CD4-positive, alpha-beta T cell treated with Interleukin-6 for 4 hours (primary cell): Measurements from ENCODE around the gene BRMS1.
A peak's percentile ranks its signal among the peaks of the same experiment; 100 is the strongest.

ENCODE experiments used
- DNase-seq: peaks from one replicate; pipeline ENCODE4 v3.0.0-alpha.2; 2020; ENCODE audit warnings: mixed read lengths

Gene BRMS1

DNA sequence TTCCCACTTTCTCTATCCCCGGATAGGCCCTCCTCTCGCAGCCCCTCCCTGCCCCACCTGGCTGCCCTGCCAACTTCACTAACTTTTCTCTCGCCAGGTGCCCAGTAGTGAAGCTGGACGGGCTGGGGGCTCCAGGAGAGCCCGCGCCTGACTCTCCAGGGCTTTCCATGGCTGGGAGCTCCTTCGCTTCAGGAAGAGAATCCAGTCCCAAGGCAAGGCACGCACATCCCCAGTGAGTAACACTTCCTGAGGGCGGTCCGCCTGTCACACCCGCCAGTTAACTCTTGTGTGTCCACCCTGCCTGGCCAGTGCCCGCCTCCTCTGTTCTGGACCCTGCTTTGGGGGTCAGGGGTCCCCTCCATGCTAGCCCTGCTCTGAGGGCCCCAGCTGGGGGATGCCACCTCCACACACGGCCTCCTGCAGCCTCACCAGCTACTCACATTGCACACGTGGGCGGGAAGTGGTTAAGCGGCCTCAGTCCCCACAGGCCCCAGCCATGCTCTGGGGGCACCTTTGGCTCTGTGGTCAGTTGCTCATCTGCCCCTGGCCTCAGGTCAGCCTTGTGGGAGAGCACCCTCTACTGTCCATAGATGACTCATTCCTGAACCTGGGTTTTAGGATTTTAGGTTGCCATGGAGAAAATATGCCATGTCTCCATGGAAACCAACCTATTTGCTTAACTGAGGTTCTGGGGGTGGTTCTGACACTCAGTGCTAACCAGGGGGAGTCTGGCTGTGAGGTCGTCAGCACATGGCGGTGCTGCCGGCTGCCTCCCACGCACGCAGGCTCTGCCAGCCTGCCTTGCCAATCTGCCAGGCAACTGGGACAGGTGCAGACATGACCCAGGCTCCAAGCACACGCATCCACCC, 8.4 kb downstream of the BRMS1 start, which contains the start of gene RIN1:
Gene RIN1 (minus strand): TSS at position 201 of the 869 bp plus-strand sequence. CDS start 32 bp downstream, at position 169.
- peak; percentile 40 for DNase-seq

DNA sequence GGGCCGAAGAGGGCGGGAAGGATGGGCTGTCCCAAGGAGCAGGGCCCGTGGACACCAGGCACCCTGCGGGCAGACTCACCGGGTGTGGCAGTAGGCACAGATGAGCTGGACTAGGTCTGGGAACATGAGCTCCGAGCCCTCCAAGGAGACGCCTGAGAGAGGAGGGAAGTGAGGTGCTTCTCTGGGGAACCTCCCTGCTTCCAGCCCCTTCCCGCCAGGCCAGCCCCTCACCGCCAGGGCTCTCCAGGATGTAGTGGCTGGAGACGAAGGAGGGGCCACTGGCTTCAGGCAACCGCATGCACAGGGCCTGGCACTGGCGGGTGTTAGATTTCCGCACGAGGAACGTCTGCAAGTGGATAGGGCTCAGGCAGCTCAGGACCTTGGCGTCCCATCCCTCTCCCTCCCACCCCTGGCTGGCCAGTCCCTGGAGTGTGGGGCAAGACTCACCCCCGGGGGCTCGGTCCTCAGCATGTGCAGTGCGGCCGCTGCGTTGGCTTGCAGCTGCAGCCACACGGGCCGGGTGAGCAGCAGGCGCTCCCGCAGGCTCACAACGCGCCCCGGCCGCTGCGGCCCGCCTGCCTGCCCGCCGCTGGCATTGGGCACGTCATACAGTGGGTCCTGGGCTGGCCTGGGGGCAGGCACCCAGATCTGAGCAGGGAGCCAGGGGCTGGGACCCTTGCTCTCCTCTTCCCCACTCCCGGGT, 9.2 kb downstream of the BRMS1 start:
- no peak for DNase-seq

DNA sequence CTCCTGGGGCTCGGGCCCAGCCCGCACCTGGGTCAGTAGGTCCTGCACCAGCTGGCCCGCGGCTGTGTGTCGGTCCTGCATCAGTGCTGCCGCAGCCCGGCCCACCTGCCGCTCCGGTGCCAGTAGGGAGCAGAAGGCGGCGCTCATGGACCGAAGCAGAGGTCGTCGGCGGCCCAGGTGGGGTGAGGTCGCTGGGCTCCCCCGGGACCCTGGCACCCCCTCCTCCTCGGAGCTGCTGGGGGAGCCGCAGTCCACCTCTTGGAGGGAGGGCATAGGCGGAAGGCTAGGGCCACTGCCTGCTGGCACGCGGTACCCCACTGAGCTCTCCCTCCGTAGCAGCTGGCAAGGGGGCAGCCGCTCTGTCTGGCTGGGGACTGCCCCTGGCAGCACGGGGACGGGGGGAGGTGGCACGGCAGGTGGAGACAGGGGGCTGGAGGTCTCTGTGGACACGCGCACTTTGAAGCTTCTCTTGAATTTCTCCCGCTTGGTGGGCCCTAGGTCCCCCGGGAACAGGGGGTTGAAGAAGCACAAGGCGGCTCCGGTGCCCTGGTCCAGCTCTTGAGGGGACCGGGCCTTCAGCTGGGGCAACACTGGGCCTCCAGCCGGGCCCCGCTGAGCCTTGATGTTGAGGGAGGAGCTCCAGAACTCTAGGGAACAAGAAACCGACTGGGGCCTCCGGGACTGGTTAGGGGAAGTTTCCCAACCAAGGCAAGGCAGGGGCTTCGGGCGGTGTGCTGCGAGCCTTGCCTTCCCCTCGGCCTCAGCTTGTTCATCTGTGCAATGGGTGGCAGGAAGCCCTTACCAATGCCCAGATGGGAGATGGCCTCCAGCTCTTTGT, 10.1 kb downstream of the BRMS1 start:
- DNase-seq, result no peak

DNA sequence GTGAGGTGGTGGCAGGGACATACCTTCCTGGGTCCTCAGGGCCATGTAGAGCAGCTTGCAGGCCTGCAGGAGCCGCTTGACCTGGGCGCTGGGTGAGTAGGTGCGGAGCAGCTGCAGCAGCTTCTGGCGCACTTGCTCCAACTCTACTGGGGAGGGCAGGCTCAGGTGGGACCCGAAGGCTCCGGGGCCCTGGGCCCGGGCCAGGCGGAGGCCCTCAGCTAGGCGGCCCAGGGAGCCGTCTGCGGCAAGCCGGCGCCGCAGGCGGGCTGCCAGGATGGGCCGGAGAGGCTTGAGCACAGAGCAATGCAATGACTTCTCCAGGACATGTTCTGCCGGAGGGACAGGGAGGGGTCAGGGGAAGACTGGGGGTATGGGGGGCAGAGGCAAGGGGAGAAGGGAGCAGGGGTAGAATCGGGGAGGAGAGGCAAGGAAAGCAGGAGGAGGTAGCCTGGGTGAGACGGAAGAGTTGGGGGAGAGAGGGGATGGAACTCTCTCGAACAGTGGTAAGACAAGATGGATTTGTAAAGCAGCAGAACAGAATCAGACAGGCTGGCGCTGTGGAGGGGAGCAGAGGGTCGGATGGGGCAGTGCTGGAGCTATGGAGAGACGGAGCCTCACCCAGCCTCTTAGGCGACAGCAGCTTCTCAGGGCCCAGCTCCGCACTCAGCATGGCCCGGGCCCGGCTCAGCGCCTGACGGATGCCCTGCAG, 10.9 kb downstream of the BRMS1 start:
- no peak for DNase-seq

DNA sequence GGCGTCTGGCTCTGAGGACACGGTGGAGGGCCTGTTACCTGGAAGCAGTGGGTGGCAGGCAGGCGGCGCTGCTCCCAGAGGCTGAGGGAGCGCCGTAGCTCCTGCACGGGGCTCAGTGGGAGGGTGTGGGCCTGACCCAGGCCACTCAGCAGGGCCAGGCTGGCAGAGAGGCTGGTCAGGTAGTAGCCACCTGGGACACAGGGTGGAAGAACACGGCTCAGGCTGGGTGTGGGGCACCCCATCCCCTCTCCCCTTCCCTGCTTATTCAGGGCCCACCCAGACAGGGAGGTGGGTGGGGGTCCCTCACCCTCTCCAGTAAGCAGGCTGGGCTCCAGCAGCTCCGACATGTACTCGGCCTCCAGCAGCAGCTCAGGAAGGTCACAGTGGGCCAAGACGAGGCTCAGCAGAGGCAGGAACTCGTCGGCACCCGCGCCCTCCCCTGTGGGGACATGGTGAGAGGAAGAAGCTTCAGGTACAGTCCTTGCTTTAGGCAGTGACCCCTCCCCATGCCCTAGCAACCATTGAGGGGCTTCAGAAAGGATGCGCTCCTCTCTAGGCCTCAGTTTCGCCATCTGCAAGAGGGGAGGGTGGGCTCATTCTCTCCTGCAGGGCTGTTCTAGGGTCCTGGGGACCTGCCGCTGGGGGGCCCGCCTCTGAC, 11.6 kb downstream of the BRMS1 start:
- no peak for DNase-seq

DNA sequence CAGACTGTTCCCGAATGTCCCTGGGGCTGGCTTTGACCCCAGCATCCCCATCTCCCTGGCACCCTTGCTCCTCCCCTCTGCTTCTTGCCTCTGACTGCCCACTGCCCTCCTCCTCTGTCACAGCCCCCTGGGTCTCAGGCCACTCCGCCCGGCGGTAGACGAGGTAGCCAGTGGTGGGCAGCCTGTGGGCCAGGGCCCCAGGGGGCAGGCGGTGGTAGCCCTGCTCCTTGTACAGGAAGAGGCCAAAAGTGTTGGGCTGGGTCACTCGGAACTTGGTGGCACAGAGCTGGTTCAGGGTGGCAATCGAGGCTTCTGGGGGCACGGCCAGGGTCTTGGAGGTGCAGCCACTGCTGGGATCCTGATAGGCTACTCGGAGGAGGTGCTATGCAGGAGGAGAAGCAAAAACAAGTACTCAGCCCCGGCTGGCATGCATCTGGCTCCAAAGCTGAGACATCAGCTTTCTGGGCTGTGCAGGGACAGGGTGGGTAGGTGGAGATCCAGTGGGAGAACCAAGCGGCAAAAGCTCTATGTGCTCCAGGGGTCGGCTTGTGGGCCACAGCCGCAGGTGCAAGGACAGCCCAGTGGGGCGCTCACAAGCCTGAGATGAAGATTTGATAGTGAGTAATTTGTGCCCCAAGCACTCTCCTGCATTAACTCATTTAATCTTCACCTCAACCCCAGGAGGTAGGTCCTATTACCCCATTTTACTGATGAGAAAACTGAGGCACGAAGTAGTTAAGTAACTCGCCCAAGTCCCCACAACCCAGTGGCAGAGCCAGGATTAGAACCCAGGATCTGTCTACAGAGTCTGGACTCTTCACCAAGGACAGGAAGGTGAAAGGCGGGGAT, 12.3 kb downstream of the BRMS1 start:
- no peak for DNase-seq

DNA sequence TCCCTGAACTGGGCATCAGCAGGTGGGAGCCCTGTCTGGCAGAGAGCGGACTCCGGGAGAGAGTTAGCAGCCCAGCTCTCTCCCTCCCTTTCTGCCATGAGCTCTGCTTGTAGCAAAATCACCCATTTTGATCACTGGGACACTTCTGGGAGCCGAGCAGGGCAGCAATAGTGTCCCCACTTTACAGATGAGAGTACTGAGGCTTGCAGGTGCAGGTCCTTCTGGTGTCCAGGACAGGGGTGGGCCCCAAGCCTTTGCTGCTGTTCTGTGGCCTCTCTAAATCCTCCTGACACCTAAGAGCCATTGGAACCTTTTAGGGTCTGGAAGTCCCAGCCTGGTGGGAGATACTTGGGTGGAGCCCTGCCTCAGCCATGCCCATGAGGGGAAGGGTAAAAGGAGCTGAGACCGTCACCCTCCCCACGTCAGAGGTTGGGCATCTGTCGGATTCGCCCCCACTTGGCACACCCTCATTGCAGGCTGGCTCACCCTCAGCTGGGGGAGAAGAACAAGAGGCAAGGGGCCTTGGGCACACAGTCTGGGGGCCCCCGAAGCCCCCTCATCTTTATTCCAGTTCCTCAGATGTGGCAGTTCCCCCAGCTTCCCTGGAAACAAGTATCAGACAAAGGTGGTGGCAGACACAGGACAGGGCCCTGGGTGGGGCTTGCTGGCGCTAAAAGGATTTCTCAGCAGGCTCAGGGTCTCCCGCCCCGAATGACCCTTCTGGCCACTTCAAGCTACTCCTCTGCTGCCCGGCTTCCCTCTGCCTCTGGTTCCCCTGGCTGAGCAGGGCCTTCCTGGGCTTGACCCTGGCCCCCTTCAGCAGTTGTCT, 13.1 kb downstream of the BRMS1 start:
- DNase-seq, result no peak

DNA sequence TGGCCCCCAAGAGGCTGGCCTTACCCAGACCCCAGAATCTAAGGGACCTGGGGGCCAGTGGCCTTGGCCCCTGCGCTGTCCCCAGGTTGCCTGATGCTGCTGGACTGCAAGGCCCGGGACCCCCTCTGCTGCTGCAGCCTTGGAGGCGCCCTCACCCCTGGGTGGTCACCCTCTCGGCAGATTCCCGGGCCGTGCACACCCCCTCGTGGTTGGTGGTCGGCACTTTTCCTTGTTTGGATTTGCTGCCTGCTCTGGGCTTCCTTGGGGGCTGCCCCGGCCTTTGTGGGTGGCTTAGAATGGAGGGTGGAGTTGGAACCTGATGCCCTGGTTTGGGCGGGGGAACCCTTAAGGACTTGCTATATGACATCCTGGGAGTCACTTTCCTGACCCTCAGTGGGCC, 14.0 kb downstream of the BRMS1 start:
- DNase-seq, result no peak

DNA sequence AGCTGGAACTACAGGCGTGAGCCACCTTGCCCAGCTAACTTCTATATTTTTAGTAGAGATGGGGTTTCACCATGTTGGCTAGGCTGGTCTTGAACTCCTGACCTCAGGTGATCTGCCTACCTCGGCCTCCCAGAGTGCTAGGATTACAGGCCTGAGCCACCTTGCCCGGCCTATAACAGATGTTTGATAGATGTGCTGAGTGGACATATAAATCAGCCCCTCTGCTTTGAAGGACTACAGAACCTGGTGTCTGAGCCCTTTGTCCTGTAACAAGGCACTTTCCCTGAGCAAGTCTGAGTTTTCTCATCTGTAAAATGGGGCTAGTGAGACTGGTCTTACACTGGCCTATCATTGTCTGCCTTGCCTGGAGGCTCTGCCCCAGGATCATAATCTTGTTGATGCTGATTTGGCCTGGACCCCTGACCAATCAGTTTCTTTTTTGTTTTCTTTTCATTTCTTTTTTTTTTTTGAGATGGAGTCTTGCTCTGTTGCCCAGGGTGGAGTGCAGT, 15.7 kb downstream of the BRMS1 start:
- DNase-seq, result no peak

DNA sequence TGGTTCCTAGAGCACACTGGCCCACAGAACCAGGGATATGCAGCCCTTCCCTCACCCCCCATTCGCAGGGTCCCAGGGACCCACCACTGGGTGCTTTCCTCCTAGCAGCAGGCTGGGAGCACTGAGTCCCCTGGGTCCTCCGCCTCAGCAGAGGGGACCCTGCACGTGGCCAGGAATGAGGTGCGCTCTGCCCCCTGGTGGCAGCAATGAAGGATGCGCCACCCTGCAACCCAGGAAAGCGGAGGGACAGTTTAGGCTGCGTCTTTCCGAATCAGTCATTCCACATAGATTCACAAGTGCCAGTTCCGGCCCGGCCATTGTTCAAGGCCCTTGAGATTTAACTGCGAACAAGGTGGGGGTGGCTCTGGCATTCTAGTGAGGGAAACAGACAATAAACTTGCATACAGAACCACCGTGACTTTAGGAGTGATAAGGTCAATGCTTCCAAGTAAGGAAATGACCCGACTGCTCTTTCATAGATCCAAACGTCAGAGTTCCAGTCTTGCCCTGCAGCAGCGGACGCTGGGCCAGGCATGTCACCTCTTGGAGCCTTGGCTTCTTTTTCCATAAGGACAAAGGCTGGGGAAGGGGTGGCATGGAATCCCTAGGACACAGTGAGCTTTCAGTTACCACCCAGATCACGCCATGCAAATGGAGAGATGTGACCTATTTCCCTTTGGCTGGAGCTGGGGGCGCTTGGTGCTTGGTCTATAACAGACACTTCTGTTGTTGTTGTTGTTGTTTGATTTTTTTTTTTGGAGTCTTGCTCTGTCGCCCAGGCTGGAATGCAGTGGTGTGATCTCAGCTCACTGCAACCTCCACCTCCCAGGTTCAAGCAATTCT, 16.4 kb downstream of the BRMS1 start:
- peak; percentile 88 for DNase-seq

DNA sequence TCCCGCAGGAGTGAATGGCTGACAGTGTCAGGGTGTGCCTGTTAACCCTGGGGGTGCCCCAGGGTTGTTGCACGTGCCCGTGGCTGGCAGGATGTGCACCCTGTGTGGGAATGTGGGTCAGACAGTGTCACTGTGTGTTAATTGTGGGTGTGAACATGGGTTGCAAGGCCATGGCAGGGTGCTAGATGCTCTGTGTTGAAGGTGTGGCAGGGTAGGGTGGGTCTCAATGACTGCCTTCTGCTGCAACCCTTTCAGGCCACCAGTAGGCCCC, 16.9 kb downstream of the BRMS1 start:
- peak; percentile 23 for DNase-seq

DNA sequence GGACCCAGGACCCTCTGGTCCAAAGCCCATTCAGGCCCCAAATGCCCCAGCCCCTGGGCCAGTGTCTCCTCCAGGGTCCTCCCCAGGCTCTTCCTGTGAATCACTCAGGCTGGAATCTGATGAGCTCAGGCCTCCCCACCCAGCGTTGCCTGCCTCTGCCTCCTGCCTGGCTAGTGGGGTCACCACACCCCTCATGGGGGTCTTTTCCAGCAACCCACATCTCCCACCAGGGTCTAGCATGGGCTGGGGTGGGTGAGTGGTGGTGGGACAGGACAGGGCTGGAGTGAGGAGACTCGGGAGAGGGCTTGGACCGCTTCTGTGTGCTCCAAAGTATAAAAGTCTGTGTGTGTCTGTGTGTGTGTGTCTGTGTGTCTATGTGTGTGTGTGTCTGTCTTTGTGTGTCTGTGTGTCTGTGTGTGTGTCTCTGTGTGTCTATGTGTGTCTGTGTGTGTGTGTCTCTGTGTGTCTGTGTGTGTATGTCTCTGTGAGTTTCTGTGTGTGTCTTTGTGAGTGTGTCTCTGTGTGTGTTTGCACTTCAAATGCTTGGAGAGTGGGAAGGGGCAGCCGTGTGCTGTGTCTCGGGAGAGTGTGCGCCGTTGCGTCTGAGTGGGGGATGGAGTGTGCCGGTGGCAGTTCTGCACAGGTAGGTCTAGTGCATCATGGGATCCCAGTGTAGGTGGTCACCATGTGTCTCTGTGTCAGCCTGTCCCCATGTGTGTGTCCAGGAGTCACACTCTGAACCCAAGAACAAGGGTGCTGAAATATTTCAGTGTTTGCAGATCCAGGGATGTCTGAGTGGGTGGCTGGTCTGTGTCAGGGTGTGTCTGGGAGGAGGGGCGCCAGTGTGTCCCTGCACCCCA, 17.5 kb downstream of the BRMS1 start:
- no peak for DNase-seq

DNA sequence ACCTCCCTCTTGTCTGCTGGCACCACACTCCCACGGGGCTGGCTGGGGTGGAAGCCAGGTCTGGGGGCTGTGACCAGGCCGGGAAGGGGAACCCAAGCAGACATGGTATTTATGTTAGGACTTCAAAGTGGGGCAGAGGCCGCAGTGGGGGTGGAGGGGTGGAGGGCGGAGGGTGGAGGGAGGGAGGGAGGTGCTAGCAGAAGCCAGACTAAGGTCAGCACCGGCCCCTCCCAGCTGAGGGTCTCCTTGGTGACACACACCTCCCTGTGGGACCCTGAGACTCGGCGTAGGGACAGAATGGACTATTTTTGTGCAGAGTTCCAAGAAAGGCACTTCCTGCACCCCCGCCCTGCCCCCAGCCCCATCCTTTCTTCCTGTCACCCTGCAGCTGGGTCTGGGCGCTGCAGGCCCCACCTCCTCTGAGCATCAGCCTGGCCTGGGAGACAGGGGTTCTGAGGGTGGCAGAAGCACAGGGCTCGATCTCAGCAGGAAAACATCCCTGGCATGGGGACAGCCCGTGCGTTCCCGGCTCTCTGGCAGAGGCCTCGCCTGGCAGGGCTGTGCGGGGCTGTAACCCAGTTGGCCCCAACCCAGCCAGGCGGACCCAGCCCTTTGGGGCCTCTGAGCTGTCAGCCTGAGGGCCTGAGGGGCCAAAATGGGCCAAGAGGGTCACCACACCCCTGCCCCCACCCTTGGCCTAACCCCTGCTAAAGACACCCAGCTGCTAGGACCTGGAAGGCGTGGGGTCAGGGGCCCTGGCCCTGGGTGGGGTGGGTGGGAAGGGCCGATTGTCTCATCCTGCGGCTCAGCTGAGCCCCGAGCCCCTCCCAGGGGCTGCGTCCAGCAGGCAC, 18.4 kb downstream of the BRMS1 start:
- peak; percentile 74 for DNase-seq

DNA sequence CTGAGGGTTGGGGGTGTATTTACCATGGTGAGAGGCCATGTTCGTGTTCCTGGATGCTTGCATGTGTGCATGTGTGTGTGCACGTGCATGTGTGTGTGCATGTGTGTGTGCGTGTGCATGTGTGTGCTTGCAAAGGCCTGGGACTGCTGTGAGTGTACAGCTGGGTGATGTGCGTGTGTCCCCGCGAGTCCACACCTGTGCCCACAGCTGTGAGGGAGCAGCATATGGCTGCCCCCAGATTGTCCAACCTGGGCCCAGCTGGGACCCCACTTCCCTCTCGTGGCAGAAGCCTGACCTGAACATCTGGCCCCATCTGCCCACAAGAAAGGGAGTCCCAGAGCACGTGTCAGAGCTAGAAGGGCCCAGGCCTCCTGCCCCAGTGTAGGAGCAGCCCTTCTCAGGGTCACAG, 19.6 kb downstream of the BRMS1 start:
- no peak for DNase-seq

DNA sequence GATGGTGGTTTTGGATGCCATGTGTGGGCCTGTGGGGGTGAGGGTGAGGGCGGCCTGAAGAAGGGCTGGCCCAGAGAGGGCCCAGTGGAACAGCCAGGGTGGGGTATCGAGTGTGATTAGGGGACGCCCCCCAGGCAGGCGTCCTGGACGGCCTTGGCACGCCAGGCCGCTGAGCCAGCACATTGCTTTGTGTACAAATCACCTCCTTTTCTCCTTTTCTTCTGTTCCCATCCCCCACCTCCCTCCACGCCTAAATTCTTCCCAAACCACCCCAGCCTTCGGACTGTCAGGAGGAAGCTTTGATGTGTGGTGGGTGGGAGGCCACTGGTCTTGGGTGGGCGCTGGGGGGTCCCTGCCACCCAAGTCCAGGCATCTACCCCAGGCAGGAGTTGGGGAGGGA, 20.2 kb downstream of the BRMS1 start:
- DNase-seq, result no peak

DNA sequence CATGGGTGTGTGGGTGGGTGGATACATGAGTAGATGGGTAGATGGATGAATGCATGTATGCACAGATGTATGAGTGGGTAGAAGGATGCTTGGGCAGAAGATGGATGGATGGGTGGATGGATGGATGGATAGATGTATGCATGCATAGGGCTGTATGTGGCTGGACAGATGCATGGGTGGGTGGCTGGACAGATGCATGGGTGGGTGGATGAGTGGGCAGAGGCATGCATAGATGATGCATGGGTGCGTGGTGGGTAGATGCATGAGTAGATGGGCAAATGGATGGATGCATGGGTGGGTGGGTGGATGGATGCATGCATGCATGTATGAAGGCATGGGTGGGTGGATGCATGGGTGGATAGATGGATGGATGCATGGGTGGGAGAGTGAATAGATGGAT, 21.2 kb downstream of the BRMS1 start:
- DNase-seq, result no peak

DNA sequence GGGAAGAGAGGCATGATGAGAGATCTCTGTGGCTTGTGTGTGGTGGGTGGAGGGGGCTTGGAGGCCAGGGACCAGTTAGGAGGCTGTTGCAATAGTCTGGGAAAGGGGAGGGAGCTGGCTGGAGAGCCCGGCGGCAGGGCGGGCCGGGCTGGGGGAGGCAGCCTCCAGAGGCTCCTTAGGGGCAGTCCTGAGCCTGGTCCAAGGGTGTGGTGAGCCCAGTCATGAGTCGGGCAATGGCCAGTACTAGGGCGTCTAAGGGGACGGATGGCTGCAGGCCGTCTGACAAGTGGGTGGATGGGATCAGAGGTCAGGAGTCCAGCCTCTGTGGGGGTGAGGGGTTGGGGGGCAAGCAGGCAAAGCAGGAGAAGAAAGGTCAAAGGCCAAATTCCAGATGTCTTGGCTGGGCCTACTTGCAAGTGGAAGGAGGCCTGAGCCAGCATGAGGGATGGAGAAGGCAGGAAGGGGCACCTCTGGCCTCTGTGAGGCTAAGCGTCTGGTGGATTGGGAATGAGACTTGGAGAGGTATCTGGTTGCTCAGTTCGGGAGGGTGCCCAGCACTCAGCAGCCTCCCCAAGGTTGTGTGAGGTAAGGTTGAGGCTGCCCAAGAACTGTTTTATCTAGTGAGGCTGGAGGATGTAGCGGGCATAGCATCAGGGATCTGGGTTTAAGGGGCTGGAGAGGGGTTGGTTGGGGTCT, 22.0 kb downstream of the BRMS1 start:
- no peak for DNase-seq
